WTC11 (cell line): Measurements from ENCODE around the gene SPOCK1. TPM values are rescaled to one million over a fixed set of nuclear protein-coding genes. Genes with fewer than 3 reads are reported as not detected.

Experiments
- ATAC-seq: fragments of 200-7000 bp; cut with Tn5 transposase; 2 replicates; pipeline ENCODE4 v1.10.0; 2021; ENCODE audit warnings: mild to moderate bottlenecking, moderate library complexity
- CTCF ChIA-PET: fragments of 300-600 bp; sonication (Branson Sonifier 250); formaldehyde crosslinking; loops from one replicate; lab custom pipeline; 2021; ENCODE audit warnings: antibody characterized with exemption; lab: Charles Lee
- POLR2A ChIA-PET: fragments of 350-600 bp; sonication (Branson Sonifier 250); formaldehyde crosslinking; loops from one replicate; lab custom pipeline; 2021; ENCODE audit warnings: antibody characterized with exemption; lab: Charles Lee
- DNase-seq: peaks from one replicate; pipeline ENCODE4 v3.0.0; 2021; ENCODE audit warnings: low spot score
- H3K27ac Mint-ChIP-seq: 2 replicates; pipeline ENCODE4 v1.8.0; 2021; ENCODE audit warnings: mixed read lengths
- H3K27me3 Mint-ChIP-seq: 2 replicates; pipeline ENCODE4 v1.8.0; 2021; ENCODE audit warnings: low read depth, mild to moderate bottlenecking, moderate library complexity, mixed read lengths
- H3K36me3 Mint-ChIP-seq: 2 replicates; pipeline ENCODE4 v1.8.0; 2021; ENCODE audit warnings: mixed read lengths
- H3K4me1 Mint-ChIP-seq: 2 replicates; pipeline ENCODE4 v1.8.0; 2022; ENCODE audit warnings: mixed read lengths
- H3K4me3 Mint-ChIP-seq: 2 replicates; pipeline ENCODE4 v1.8.0; 2021; ENCODE audit warnings: mild to moderate bottlenecking, moderate library complexity, mixed read lengths
- H3K9me3 Mint-ChIP-seq: 2 replicates; pipeline ENCODE4 v1.8.0; 2021; ENCODE audit warnings: mixed read lengths
- FOXP1 ChIP-seq: sonication (generic); formaldehyde crosslinking; IDR thresholded peaks from 2 replicates; pipeline ENCODE4 v1.8.0; 2022; ENCODE audit warnings: missing genetic modification reagents, mild to moderate bottlenecking, moderate library complexity, borderline replicate concordance
- IRF2 ChIP-seq: sonication (generic); formaldehyde crosslinking; IDR thresholded peaks from 2 replicates; pipeline ENCODE4 v1.8.0; 2022; ENCODE audit warnings: low read depth, missing genetic modification reagents, borderline replicate concordance
- MLX ChIP-seq: sonication (generic); formaldehyde crosslinking; IDR thresholded peaks from 2 replicates; pipeline ENCODE4 v1.8.1; 2023; ENCODE audit warnings: mild to moderate bottlenecking, missing genetic modification reagents, moderate library complexity
- NFATC4 ChIP-seq: fragments of 250-450 bp; sonication (Bioruptor Pico); IDR thresholded peaks from 2 replicates; pipeline ENCODE4 v1.9.0; 2021; ENCODE audit warnings: mild to moderate bottlenecking
- NFYB ChIP-seq: sonication (generic); formaldehyde crosslinking; conservative IDR thresholded peaks from 2 replicates; pipeline ENCODE4 v1.8.0; 2022; ENCODE audit warnings: low read depth, missing genetic modification reagents
- NR1H2 ChIP-seq: sonication (generic); formaldehyde crosslinking; IDR thresholded peaks from 2 replicates; pipeline ENCODE4 v1.9.0; 2021; ENCODE audit warnings: mild to moderate bottlenecking, moderate library complexity, missing genetic modification reagents
- OVOL2 ChIP-seq: fragments of 250-450 bp; sonication (Bioruptor Pico); IDR thresholded peaks from 2 replicates; pipeline ENCODE4 v1.9.0; 2021; ENCODE audit warnings: mild to moderate bottlenecking, borderline replicate concordance
- PRDM15 ChIP-seq: sonication (generic); formaldehyde crosslinking; IDR thresholded peaks from 2 replicates; pipeline ENCODE4 v1.8.0; 2022; ENCODE audit warnings: missing genetic modification reagents
- RORB ChIP-seq: fragments of 250-450 bp; sonication (Bioruptor Pico); IDR thresholded peaks from 2 replicates; pipeline ENCODE4 v1.9.0; 2021; ENCODE audit warnings: mild to moderate bottlenecking
- SP1 ChIP-seq: sonication (generic); formaldehyde crosslinking; conservative IDR thresholded peaks from 2 replicates; pipeline ENCODE4 v1.8.1; 2022; ENCODE audit warnings: missing genetic modification reagents
- TEAD4 ChIP-seq: sonication (generic); formaldehyde crosslinking; IDR thresholded peaks from 2 replicates; pipeline ENCODE4 v1.8.0; 2022; ENCODE audit warnings: mild to moderate bottlenecking, missing genetic modification reagents
- ZBTB21 ChIP-seq: sonication (generic); formaldehyde crosslinking; IDR thresholded peaks from 2 replicates; pipeline ENCODE4 v1.8.1; 2023; ENCODE audit warnings: mild to moderate bottlenecking, missing genetic modification reagents, borderline replicate concordance
- ZNF121 ChIP-seq: sonication (generic); formaldehyde crosslinking; IDR thresholded peaks from 2 replicates; pipeline ENCODE4 v1.8.0; 2023; ENCODE audit warnings: missing genetic modification reagents
- ZNF232 ChIP-seq: sonication (generic); formaldehyde crosslinking; IDR thresholded peaks from 2 replicates; pipeline ENCODE4 v1.8.0; 2022; ENCODE audit warnings: mild to moderate bottlenecking, missing genetic modification reagents
- ZNF263 ChIP-seq: sonication (generic); formaldehyde crosslinking; IDR thresholded peaks from 2 replicates; pipeline ENCODE4 v1.8.1; 2022; ENCODE audit warnings: low read depth, mild to moderate bottlenecking, moderate library complexity, missing genetic modification reagents
- total RNA-seq: library from RNA; stranded (reverse); gene quantifications from 3 replicates; pipeline ENCODE4 v1.2.3, GENCODE V29; 2021
- TF ChIP-seq, protein P1 (sequence below): sonication (generic); formaldehyde crosslinking; IDR thresholded peaks from 2 replicates; pipeline ENCODE4 v1.8.0; 2022; ENCODE audit warnings: mild to moderate bottlenecking, missing genetic modification reagents
- TF ChIP-seq, protein P2 (sequence below): sonication (generic); formaldehyde crosslinking; IDR thresholded peaks from 2 replicates; pipeline ENCODE4 v1.8.1; 2023; ENCODE audit warnings: mild to moderate bottlenecking, moderate library complexity, missing genetic modification reagents
- TF ChIP-seq, protein P3 (sequence below): fragments of 250-450 bp; sonication (Bioruptor Pico); IDR thresholded peaks from 2 replicates; pipeline ENCODE4 v1.8.0; 2021; ENCODE audit warnings: mild to moderate bottlenecking

SPOCK1 gene
- total RNA-seq, 1 experiment from 2014 or later = 15.2 TPM

- no peak overlapping the region for H3K27ac Mint-ChIP-seq
- CTCF ChIA-PET = no interaction called here
Measured at GRCh38 chr5:137531266-137531665, 32.1 kb upstream of the SPOCK1 start.

DNA sequence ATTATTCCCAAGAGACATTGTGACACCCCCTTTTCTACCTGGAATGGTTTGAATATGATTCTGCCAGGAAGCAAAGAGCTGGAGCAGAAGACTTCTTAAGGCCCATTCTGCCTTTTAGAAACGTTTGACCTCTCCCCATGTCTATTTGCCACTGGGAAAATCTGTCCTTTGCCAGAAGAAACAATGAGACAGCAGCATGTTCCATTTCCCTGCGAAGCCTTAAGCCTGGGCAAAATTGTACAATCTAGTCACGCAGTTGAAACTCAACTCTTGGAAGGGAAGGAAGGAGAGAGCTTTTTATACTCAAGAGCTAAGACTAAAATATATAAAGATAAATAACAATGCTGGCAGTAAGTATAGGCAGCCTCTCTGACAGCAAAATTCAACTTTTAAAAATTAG, 22.1 kb upstream of the SPOCK1 start:
- no peak for TF ChIP-seq IRF2 (CRISPR knock-in tag)
- no peak for TF ChIP-seq MLX
- no peak for TF ChIP-seq NFYB (CRISPR knock-in tag)
- TF ChIP-seq, protein P1, sequence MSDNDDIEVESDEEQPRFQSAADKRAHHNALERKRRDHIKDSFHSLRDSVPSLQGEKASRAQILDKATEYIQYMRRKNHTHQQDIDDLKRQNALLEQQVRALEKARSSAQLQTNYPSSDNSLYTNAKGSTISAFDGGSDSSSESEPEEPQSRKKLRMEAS (CRISPR knock-in tag) = no peak
- TF ChIP-seq OVOL2 (CRISPR knock-in tag) = no peak
- TF ChIP-seq ZBTB21 (CRISPR knock-in tag) = no peak
- TF ChIP-seq, protein P2, sequence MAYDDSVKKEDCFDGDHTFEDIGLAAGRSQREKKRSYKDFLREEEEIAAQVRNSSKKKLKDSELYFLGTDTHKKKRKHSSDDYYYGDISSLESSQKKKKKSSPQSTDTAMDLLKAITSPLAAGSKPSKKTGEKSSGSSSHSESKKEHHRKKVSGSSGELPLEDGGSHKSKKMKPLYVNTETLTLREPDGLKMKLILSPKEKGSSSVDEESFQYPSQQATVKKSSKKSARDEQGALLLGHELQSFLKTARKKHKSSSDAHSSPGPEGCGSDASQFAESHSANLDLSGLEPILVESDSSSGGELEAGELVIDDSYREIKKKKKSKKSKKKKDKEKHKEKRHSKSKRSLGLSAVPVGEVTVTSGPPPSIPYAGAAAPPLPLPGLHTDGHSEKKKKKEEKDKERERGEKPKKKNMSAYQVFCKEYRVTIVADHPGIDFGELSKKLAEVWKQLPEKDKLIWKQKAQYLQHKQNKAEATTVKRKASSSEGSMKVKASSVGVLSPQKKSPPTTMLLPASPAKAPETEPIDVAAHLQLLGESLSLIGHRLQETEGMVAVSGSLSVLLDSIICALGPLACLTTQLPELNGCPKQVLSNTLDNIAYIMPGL (CRISPR knock-in tag) = no peak
- no peak for TF ChIP-seq NR1H2 (CRISPR knock-in tag)
- no peaks in the 10 kb centered on the region for H3K9me3 Mint-ChIP-seq

More at GRCh38 chr5:137531266-137531665, 32.1 kb upstream of the SPOCK1 start:
- no peak for ATAC-seq
- Mint-ChIP-seq H3K36me3 (peaks cover 29% of the 10 kb centered on the region), H3K9me3 (peaks cover 43% of the 10 kb centered on the region), H3K4me3 (no peak overlapping the region), H3K27me3 (peaks cover 29% of the 10 kb centered on the region), H3K4me1 (no peaks in the 10 kb centered on the region)
- POLR2A ChIA-PET = no interaction called here
- TF ChIP-seq ZNF232 (CRISPR knock-in tag) (no peak), ZNF121 (CRISPR knock-in tag) (no peak), FOXP1 (no peak), RORB (no peak), OVOL2 (CRISPR knock-in tag) (no peak), NFATC4 (CRISPR knock-in tag) (no peak), ZNF263 (CRISPR knock-in tag) (no peak), SP1 (no peak), PRDM15 (CRISPR knock-in tag) (no peak), TEAD4 (no peak)
- TF ChIP-seq, protein P2 (CRISPR knock-in tag) = no peak
- TF ChIP-seq, protein P3, sequence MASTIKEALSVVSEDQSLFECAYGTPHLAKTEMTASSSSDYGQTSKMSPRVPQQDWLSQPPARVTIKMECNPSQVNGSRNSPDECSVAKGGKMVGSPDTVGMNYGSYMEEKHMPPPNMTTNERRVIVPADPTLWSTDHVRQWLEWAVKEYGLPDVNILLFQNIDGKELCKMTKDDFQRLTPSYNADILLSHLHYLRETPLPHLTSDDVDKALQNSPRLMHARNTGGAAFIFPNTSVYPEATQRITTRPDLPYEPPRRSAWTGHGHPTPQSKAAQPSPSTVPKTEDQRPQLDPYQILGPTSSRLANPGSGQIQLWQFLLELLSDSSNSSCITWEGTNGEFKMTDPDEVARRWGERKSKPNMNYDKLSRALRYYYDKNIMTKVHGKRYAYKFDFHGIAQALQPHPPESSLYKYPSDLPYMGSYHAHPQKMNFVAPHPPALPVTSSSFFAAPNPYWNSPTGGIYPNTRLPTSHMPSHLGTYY = no peak
- DNase-seq = no peak

More for the DNA sequence above, 22.1 kb upstream of the SPOCK1 start:
- Mint-ChIP-seq H3K27ac (no peak overlapping the region), H3K4me1 (peaks cover 9% of the 10 kb centered on the region), H3K27me3 (peaks cover 19% of the 10 kb centered on the region), H3K36me3 (no peaks in the 10 kb centered on the region), H3K4me3 (no peak overlapping the region)
- ChIA-PET CTCF (interaction anchor here (0.8 kb wide), 1 partner anchor 109 kb away, joined by 4 read pairs; no protein-coding TSS in a partner anchor), POLR2A (interaction anchor here (0.6 kb wide), 1 partner anchor 1385 kb away, joined by 3 read pairs; no protein-coding TSS in a partner anchor)
- ATAC-seq = no peak
- no peak for DNase-seq
